Ovary (tissue), 3 donors: ENCODE results near the gene TGFBR2.

ENCODE experiments used
- CTCF ChIP-seq, 3 donors: fragments of 450-650 bp in 2 of 3; fragments of 200-600 bp in 1 of 3; IDR thresholded peaks; one replicate each; pipeline versions ENCODE4 v1.5.1 to v1.8.0; 2016 to 2022; ENCODE audit warnings: antibody characterized with exemption in 3 of 3, mild to moderate bottlenecking in 1 of 3
- POLR2A ChIP-seq: fragments of 450-650 bp; IDR thresholded peaks from one replicate; pipeline ENCODE4 v1.6.1; 2017; ENCODE audit warnings: antibody characterized with exemption, mild to moderate bottlenecking, moderate library complexity
- donor health status: DM: no; HTN: no; CAD: no.

GRCh38 chr3:30606301-30607031, at the start of gene TGFBR2:
- TF ChIP-seq CTCF (IDR thresholded peaks at IDR 0.05) = peak in 2 of 3 donors; percentile 38 to 69
- TF ChIP-seq POLR2A = peak; percentile 76
